ENCODE results near the gene PGLYRP3.
"Not testable (repeated sequence)": the region's sequence is repeated elsewhere in the genome, so short reads cannot be mapped to it uniquely, and the experiment has no call there.

Gene PGLYRP3

DNA sequence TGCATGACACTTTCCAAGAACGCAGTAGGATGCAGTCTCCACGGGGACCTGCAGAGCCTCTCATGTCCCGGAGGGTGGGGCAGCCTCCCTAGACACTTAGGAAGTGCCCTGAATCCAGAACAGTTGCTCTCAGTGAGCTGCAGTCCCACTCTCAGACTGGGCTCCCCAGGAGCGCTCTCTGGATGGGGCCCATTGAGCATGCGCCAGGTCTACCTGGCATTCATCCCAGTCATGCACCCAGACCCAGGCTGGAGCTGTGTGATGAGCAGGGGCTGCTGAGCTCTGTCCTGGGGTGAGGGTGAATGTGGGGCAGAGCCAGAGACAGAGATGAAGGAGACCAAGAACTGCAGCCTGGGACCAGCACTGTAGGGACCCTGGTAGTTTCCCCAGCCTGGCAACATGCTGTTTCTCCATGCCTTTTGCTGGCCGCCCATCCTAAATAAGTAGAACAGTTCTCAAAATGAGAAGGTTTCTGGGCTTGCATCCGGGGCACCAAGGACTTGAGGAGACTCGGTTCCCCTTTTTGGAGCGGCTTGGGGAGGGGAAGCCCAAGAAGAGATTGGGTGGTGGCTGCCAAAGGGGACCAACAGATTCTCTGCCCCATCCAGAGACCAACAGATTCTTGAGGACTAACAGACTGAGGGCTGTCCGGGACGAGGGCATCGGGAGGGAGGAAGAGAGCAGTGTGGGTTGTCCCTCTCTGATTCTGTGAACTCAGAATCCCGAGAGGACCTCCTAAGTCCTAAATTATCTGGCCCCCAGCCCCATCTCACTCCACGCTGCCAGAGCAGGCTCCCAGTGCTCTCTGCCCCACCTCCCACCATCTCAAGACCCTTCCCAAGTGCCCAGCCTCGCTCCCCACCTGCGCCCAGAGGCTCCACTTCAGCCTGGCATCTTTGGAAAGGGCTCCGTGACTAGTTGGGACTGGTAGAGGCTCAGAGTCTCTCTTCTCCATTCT, 36.9 kb upstream of the PGLYRP3 start:
- no peak for DNase-seq (ENCODE audit: insufficient read length, low spot score)
- no peak for FAIRE-seq
- TF ChIP-seq SPI1 (IDR thresholded peaks at IDR 0.05; ENCODE audit: low read depth, low read length) (0 out of 2 replicates have a peak, but pooled peaks have one; percentile 3), POU2F2 (IDR thresholded peaks at IDR 0.05; ENCODE audit: low read depth, low read length) (no peak)

DNA sequence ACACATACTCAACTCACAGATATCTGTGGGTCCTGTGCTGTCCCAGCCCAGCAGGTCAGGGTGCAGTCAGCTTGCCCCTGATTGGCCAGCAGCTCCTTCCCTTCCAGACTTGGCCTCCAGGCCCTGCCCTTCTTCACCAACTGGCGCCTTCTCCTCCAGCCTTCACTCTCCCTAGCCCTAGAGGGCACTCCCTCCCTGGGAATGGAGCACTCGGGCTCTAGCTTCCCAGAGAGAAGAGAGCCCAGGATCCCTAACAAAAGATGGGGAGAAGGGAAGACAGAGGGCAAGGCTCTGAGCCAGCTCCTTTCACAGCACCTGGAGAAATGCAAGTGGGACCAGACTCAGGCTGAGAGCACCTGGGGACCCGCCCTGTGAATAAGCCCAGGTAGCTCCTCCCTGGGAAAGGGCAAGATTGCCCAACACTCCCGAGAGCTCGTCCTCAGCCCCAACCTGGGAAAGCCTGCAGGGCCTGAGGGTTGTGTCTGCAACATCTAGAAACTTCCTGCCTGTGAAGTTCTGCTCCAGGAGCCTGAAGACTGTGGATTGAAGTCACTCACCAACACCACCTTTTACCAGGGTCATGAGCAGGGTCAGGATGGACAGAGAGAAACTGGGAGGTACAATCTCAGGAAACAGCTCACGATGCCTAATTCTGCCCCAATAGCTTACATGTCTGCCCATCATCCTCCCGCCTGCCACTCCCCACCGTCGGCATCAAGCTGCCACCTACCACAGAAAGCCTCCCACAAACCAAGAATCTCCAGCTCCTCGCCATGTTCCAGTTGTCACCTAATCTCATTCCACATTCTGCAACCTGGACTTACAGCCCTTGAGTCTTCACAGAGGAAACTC, 36.0 kb upstream of the PGLYRP3 start, which contains the start of gene PGLYRP4:
TSS of gene PGLYRP4 (minus strand) at position 331 of the 852 bp plus-strand sequence. CDS start 909 bp downstream, outside the sequence.
- no peak for TF ChIP-seq POLR2A (IDR thresholded peaks at IDR 0.05; ENCODE audit: low read depth, low read length)
- no peak for TF ChIP-seq SPI1 (IDR thresholded peaks at IDR 0.05; ENCODE audit: low read depth, low read length)
- FAIRE-seq (no peak), DNase-seq (ENCODE audit: insufficient read length, low spot score) (no peak)

DNA sequence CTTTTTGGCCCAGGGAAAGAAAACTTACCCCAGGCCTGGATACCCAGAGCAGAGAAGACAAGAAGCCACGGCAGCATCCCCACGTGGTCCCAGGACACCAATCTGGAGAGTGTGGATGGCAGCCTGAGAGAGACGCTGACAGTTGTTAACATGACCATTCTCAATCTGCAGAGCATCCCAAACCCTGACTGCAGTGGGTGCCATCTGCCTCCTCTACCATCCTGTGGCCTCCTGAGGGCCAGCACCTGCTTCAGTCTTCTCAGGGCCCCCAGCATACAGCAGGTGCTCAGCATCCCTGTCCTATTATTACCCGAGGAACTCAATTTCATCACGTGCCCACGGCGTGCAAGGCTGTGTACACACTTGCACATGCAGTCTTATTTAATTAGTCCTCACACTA, 35.1 kb upstream of the PGLYRP3 start:
- DNase-seq (ENCODE audit: insufficient read length, low spot score) (no peak), FAIRE-seq (no peak)
- TF ChIP-seq TAF1 (IDR thresholded peaks at IDR 0.05; ENCODE audit: low read depth, low read length) (no peak), POLR2AphosphoS5 (IDR thresholded peaks at IDR 0.05; ENCODE audit: low read depth, low read length) (no peak), PAX5 (IDR thresholded peaks at IDR 0.05; ENCODE audit: insufficient read depth, low read length, severe bottlenecking) (no peak), SPI1 (IDR thresholded peaks at IDR 0.05; ENCODE audit: low read depth, low read length) (no peak), POU2F2 (IDR thresholded peaks at IDR 0.05; ENCODE audit: low read depth, low read length) (no peak), POLR2A (IDR thresholded peaks at IDR 0.05; ENCODE audit: low read depth, low read length) (no peak)

DNA sequence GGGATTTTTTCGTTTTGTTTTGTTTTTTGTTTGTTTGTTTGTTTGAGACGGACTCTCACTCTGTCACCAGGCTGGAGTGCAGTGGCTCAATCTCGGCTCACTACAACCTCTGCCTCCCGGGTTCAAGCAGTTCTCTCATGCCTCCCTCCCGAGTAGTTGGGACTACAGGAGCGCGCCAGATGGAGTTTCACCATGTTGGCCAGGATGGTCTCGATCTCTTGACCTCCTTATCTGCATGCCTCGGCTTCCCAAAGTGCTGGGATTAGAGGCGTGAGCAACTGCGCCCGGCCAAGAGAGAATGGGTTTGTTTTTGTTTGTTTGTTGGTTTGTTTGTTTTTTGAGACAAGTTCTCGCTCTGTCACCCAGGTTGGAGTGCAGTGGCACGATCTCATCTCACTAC, 34.3 kb upstream of the PGLYRP3 start:
- FAIRE-seq; DNase-seq (ENCODE audit: insufficient read length, low spot score): not testable (repeated sequence)

DNA sequence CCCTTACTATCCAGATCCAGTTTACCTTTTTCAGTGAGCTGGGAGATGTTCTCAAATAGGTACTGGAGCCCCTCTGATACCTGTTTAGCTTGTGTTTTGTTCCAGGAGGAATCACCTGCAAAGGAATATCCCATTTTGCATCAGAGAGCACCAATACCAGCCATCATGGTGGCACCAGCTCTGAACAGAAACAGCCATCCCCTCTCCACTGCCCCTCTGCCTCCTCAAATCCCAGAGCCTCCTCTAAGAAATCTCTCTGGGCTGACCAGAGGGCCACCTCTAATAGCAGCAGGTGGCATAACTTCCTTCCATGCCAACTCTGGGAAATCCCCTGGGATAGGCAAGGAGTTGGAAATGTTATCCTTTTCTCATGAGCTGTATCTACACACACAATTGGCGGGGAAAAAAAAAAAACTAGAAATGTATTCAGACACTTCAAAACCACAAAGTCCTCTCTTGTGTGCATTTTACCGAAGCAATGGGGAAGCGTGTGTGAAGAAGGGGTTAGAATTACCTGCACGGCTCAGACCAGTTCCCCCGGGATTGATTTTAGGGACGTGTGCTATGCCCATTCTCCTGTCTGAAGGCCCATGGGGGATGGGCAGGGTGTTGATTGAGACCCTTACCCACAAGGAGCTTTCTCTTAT, 33.4 kb upstream of the PGLYRP3 start:
- DNase-seq (ENCODE audit: insufficient read length, low spot score) (no peak), FAIRE-seq (no peak)
- no peak for TF ChIP-seq PAX5 (IDR thresholded peaks at IDR 0.05; ENCODE audit: insufficient read depth, low read length, severe bottlenecking)
- TF ChIP-seq POLR2A (IDR thresholded peaks at IDR 0.05; ENCODE audit: low read depth, low read length) = no peak
- no peak for TF ChIP-seq POLR2AphosphoS5 (IDR thresholded peaks at IDR 0.05; ENCODE audit: low read depth, low read length)
- TF ChIP-seq POU2F2 (IDR thresholded peaks at IDR 0.05; ENCODE audit: low read depth, low read length) = no peak
- no peak for TF ChIP-seq TAF1 (IDR thresholded peaks at IDR 0.05; ENCODE audit: low read depth, low read length)
- no peak for TF ChIP-seq SPI1 (IDR thresholded peaks at IDR 0.05; ENCODE audit: low read depth, low read length)

DNA sequence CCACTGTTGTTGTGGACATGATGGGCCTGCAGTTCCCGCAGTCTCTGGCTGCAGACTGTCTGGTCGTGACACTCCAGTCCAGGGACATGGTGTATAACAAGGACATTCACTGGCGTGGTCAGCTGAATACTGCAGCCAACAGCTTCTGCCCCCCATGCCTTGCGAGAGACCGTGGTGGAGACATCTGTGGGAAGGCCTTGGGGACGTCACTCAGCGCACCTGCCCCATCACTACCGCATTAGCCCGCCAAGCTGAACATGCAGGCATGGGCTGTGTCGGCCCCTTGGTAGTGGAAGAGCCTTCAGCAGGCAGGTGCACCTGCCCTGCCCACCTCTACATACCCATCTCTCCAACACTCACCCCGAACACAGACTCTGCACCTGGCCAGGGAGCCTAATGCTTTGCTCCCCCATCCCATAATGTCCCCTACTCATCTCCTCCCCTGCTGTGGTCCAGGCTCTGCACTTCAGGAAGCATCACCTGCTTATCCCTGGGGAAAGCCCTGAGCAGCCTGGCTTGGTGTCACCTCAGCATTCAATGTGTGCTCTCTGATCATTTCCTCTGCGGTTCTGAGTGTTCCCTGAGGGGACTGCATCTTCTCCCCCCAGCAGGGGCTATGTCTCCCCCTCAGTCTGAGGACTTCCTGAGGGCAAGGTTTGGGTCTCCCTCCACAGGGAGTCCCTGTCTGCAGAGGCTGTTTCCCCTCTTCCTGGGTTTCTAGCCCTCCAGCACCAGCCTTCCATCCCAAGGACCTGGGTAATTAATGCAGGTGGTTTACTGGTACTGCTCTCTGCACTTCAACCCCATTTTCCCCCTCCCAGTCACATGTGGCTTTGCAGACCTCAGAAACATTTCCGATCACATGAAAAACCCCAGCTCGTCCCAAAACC, 32.7 kb upstream of the PGLYRP3 start:
- no peak for TF ChIP-seq POLR2AphosphoS5 (IDR thresholded peaks at IDR 0.05; ENCODE audit: low read depth, low read length)
- TF ChIP-seq POLR2A (IDR thresholded peaks at IDR 0.05; ENCODE audit: low read depth, low read length) = no peak
- TF ChIP-seq TAF1 (IDR thresholded peaks at IDR 0.05; ENCODE audit: low read depth, low read length) = no peak
- TF ChIP-seq SPI1 (IDR thresholded peaks at IDR 0.05; ENCODE audit: low read depth, low read length) = no peak
- TF ChIP-seq PAX5 (IDR thresholded peaks at IDR 0.05; ENCODE audit: insufficient read depth, low read length, severe bottlenecking) = no peak
- no peak for TF ChIP-seq POU2F2 (IDR thresholded peaks at IDR 0.05; ENCODE audit: low read depth, low read length)
- DNase-seq (ENCODE audit: insufficient read length, low spot score) = no peak
- peak; percentile 61 for FAIRE-seq

DNA sequence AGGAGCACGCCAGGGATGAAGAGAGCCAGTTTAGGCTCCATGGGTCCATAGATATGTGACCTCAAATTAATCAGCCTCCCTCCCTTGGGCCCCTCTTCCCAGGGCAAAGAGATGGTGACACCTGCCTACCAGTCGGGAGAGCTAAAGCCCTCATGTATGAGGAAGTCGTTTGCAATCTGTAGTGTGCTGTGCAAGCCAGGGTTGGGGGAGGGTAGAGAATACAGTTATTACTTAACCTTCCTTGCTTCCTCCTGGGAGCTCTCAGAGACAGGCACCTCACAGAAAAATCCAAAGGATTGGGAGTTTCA, 31.9 kb upstream of the PGLYRP3 start:
- no peak for DNase-seq (ENCODE audit: insufficient read length, low spot score)
- peak; percentile 50 for FAIRE-seq
- TF ChIP-seq POLR2AphosphoS5 (IDR thresholded peaks at IDR 0.05; ENCODE audit: low read depth, low read length) = no peak
- TF ChIP-seq SPI1 (IDR thresholded peaks at IDR 0.05; ENCODE audit: low read depth, low read length) = peak; percentile 68; the same call in 1 of the 2 replicates

DNA sequence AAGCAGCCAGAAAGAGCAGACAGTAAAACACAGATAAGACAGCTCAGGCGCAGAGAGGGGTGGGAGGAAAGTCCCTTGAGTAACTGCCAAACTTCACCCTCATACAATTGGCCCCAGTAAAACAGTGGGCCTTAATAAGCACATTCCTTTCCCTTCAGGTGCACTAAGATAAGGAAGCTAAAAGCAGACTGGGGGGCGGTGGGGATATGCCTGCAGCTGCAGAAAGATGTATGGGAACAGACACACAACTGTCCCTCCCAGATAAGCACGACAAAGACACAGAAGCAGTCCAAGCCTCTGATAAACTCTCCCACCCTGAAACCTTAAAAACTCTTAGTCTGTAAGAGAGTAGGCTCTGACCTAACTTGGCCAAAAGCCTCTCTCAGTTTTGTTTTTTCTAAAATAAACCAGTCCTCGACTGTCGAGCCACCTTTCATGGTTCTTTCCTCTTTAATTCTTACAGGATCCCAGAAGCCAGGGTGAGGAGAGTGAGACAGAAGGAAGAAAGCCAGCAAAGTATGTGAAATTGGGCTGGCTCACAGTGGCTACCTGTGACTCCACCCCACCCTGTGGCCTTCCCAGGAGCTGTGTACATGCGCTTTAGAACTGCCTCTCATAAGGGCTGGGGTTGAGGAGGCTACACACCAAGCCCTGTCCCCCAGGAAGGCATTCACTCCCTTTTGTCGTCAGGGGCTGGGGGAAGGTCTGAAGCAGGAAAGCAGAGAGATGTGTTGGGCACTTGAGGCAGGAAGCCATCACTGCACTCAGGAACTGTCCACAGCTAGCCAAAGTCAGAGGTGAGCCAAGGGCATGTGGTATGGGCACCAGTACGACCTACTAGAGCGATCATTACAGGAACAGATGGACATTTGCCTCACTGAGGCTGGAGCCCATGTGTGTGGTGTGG, 31.3 kb upstream of the PGLYRP3 start:
- peak; percentile 13 for FAIRE-seq

More for the DNA sequence above, 31.3 kb upstream of the PGLYRP3 start:
- TF ChIP-seq POLR2AphosphoS5 (IDR thresholded peaks at IDR 0.05; ENCODE audit: low read depth, low read length) (0 out of 2 replicates have a peak, but pooled peaks have one; percentile 7), TAF1 (IDR thresholded peaks at IDR 0.05; ENCODE audit: low read depth, low read length) (no peak), POLR2A (IDR thresholded peaks at IDR 0.05; ENCODE audit: low read depth, low read length) (peak; percentile 4; the same call in 1 of the 2 replicates), SPI1 (IDR thresholded peaks at IDR 0.05; ENCODE audit: low read depth, low read length) (no peak), PAX5 (IDR thresholded peaks at IDR 0.05; ENCODE audit: insufficient read depth, low read length, severe bottlenecking) (no peak), POU2F2 (IDR thresholded peaks at IDR 0.05; ENCODE audit: low read depth, low read length) (no peak)
- no peak for DNase-seq (ENCODE audit: insufficient read length, low spot score)

All from GM12891 (cell line).